ENCODE results near the gene SBF1.

DNA sequence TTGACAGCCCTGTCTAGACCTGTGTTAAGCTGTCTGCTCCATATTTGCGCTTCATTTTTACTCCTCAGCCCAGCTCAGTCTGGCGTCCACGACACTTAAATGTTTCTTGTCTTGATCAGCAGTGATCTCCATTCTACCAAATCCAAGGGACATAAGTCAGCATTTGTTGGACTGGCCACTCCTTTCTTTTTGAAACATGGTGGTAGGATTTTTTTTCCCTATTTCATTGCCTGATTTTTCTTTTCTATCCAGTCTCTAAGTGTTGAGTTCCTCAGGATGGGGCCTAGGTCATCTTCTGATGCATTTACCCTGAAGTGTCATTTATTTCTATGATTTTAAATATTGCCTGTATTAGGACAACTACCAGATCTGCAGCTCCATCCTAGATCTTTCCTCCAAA, 34.1 kb upstream of the SBF1 start:
- TF ChIP-seq CTCF (IDR thresholded peaks at IDR 0.05; ENCODE audit: low read length) (no peak), EZH2 (IDR thresholded peaks at IDR 0.05; ENCODE audit: borderline replicate concordance, low read length) (no peak)
